GM10847 (cell line): ENCODE measurements around the gene DUSP3.

Source experiments
- POLR2A ChIP-seq: IDR thresholded peaks from 2 replicates; pipeline ENCODE4 v1.6.1; 2011; ENCODE audit not compliant: insufficient read length; ENCODE audit errors: extremely low read depth

Gene DUSP3

GRCh38 chr17:43782913-43783680 is 4.3 kb upstream of the DUSP3 start:
- no peak for TF ChIP-seq POLR2A

GRCh38 chr17:43780135-43780534 is 1.4 kb upstream of the DUSP3 start, which contains the start of gene CFAP97D1:
TSS of gene CFAP97D1 (plus strand) at chr17:43780435. CDS start at chr17:43780463, 28 bp downstream.
- TF ChIP-seq POLR2A, result no peak

DNA sequence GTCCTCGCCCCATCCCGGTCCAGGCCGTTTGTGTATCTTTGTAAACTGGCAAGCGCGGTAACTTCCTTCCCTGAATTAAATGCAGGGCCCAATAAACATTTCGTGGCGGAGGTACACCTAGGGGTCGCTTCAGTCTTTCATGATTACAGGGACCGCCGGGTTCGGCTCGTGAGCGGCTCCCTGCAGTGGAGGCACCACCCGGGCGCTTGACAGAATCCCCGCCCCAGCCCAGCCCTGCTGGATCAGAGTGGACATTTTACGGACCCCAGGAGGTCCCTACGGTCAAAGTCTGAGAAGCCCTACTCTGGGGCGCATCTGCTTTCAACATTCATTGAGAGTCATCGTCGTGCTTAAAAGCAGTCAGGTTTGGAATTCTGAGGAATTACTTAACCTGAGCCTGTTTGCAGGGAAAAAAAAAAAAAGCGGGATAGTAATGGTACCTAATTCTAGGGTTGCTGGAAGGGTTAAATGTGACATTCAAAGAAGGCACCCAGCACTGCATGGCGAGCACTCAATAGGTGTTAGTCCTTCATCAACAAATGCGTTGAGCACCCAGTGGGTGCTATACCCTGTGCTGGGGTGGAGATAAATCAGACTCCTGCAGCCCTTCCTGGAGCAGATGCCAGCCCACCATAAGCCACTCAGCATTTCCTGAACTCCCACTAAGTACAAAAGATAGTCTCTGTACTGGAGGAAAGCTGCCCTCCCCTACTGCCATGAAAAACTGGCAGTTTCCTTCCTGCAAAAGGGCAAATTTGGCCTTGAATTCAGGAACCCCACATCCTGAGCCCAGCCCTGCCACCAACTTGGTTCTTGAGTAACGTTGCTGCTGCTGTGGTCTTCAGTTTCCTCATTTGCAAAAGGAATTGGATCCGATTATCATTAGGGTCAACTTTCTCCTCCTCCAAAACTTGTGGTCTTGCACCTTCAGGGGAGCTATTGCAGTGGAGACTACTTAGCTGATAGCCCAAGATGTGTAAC is 658 bp upstream of the DUSP3 start:
- no peak for TF ChIP-seq POLR2A

DNA sequence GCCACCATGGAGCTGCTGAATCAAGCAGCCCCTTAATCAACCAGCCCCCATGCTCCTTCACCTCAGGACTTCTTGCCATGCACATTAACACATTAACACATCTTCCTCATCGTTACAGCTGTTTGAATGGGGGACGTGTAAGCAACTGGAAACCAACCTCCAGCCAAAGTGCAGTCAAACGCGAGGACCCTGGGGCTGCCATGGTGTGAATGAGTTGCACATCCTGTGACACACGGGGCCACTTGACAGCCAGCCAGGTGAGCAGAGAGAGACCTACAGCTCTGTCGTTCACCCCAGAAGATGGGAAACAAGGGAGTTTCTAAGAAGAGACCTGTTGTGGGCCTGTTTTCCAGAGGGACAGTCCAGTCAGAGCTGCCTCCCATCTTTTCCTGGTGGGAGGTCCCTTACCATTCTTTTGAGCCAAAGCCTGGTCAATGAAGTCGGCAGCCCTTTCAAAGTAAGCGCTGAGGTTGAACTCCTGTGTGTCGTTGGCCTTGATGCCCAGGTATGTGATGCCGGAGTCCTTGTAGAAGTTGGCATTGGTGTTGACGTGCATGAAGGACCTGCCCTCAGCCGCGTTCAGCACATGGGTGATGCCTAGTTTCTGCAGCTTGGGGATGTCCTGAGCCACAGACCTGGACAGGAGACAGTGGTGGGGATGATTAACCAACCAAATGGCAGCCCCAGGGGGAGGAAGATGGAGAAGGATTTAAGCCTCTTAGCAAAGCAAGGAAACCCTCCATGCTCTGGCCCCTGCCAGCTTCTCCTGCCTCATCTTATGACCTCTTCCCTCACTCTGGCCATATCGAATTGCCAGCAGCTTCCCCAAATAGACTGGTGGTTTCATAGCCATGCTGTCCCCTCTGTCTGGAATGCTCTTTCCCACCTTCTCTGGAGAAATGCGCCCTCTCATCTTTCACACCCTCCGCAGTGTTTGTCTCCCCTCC is 4.2 kb downstream of the DUSP3 start:
- TF ChIP-seq POLR2A, result no peak

DNA sequence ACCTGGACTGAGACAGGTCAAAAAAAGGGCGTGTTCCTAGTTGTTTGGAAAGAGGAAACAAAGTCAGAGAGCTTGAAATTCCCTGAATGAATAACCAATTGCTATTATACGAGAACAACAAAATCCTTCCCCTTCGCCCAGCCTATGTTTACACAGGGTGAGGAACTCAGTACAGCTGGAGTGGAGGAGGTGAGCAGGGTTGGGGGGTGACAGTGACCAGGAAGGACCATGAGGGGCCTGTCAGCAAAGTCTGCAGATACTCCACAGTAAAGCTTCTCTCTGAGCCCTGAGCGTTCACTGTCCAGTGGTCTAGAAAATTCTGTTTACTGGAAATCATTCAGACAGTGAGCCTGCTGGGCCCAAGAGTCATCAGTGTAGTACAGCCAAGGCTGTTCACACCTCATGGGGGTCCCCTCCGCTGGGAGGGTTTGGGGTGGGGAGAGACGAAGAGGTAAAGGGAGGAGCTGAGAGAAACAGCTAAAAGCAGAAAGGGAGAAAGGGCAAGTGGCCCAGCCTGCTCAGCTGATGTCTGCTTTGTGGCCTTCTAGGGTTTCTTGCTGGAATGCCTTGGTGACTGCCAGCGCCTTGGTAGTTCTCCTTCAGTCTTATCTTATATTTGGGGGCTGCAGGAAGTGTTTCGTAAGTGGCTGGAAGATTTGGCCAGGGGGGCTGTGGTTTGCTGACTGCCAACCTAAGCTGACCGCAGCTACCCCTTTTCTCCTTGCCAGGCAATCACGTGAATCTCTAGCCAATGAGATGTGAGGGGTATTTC is 5.7 kb downstream of the DUSP3 start:
- TF ChIP-seq POLR2A, result no peak

DNA sequence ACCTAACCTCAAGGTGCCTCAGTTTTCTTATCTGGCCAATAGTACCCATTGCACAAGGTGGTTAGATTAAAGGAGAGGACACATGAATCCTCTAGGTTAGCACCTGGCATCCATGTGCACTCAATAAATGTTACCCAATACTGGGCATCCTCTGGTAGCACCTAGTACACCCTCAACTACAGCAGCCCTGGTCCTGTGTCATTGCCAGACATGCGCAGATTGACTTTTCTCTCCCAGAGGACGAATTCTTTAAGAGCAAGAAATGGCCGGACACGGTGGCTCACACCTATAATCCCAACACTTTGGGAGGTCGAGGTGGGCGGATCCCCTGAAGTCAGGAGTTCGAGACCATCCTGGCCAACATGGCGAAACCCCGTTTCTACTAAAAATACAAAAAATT is 7.3 kb downstream of the DUSP3 start:
- no peak for TF ChIP-seq POLR2A

GRCh38 chr17:43770957-43771356 is 7.8 kb downstream of the DUSP3 start:
- TF ChIP-seq POLR2A, result no peak

GRCh38 chr17:43769859-43770258 is 8.9 kb downstream of the DUSP3 start:
- no peak for TF ChIP-seq POLR2A

- no peak for TF ChIP-seq POLR2A
Measured at GRCh38 chr17:43769426-43769825, 9.4 kb downstream of the DUSP3 start.

- no peak for TF ChIP-seq POLR2A
Measured at GRCh38 chr17:43768943-43769342, 9.8 kb downstream of the DUSP3 start.

- TF ChIP-seq POLR2A, result no peak
Measured at GRCh38 chr17:43768382-43768781, 10.4 kb downstream of the DUSP3 start.

DNA sequence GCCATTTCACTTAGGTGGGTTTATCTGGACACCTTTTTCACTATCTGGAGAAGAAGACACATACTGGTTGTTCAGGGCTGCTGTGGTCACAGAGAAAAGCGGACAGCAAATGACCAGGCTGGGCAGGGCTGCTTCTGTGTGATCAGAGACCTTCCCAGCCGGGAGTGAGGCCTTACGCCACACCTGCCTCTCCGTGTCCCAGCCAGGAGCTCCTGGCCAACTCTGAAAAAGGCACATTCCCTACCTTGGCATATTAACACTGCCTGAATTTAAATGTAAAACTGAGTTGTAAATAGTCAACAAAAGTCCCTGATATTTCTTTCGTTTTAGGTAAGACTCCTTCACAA is 11.1 kb downstream of the DUSP3 start:
- no peak for TF ChIP-seq POLR2A

DNA sequence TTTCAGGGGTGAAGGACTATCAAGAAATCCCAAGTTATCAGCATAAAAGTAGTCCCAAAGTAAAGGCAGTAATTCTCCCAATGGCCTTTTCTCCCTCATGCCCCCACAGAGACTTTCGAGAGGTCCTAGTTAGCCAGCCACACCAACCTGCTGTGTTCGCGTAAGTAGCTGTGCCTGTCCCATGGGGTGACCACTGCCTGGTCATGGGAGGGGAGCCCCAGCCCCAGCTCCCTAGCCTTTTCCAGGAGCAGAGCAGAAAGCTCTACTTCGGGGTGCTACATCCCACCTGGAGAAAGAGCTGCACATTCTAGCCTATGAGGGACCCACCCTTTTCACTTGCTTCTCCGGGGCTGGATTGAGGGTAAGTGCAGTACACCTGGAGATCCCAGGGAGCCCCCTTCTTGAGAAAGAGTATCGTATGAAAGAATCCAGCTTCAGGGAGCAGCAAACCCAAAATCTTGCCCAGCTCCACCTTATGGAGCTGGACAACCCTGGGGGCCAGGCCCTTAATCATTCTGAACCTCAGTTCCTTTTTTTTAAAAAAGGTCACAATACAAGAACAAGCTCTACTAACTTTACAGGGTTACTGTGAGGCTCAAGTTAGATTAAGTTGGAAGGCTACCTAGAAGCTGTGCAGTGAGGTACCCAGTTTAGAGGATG is 11.6 kb downstream of the DUSP3 start:
- TF ChIP-seq POLR2A, result no peak

- TF ChIP-seq POLR2A, result no peak
Measured at GRCh38 chr17:43766413-43767052, 12.2 kb downstream of the DUSP3 start.
